ENCODE data around the gene ASCL5.

ASCL5 gene

DNA sequence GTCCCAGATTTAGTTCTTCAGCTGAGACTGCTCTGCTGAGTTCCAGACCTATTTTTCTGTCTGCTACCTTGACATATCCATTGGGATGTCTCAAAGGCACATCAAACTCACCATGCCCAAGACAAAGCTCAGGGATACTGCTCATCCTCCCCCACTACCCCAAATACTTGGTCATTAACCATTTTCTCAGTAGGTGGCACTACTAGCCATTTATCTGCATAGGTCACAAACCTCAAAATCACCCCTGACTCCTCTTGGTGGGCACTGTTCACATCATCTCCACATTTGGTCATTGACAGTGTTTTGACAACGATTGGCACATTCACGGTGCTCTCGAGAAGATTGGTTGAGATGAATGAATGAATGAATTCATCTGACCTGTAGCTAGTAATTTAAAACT lies 46.8 kb downstream of the ASCL5 start:
- DNase-seq = no peak

DNA sequence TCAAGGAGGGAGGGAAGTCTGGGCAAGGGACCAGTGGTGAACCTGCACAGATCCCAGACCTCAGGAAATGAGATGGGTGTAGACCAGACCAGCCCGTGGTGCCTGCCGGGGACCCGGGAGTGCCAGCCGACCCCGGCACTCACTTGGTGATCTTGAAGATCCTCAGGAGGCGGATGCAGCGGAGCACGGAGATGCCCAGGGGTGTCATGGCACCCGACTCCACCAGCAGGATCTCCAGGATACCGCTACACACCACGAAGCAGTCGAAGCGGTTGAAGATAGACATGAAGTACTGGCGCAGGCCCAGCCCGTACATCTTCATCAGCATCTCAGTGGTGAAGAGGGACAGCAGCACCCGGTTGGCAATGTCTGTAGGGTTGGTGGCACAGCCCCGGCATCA lies 49.2 kb downstream of the ASCL5 start:
- DNase-seq = no peak

DNA sequence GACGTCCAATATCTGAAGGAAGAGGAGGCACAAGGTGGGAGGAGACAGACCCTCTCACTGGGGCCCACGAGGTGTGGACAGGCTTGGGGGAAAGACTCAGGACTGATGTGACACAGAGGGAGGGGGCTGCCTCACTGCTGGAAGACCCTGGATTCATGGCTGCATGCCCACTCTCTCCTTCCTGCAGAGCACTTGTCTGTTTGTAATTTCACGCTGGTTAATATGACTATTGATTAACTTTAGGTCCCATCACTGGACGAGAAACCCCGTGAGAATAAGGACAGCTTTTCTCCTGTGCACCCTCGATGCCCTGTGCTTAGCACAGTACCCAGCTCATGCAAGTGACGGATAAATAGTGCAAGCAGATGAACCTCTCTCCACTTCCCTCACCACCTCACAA lies 49.9 kb downstream of the ASCL5 start:
- DNase-seq = no peak

DNA sequence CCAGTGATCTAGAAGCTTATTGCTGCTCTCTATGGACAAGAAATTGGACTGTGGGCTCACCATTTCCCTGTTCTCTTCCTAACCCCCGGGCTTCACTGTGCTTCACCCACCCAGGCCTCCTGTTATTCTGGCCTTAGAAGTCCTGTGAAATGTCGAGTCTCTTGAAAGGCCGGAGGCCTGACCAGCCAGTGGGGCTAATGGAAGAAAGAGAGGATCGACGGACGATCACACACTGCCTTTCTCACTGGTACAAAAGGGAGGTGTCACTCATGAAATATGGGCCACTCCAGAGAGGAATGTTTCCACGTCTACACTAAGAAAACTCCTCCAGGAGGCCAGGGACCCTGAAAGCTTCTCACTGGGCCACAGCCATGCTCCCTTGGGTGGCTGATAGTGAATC lies 50.9 kb downstream of the ASCL5 start:
- DNase-seq = no peak

DNA sequence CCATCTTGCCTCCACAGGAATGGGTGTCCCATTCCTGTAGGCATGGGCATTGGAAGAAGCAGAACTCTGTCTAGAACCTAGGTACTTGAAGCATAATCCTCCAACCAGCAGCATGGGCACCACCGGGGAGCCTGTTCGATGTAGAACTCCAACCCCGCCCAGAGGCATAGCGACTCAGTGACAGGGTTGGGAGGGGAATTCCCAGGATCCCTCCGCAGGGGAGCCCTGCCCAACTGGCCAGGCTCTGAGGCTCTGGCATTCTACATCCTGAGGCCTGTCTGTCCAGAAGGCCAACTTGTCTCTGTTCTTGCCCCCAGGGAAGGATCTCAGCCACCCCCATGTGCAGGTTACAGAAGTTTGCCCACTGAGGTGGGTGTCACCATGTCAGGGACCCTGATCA lies 53.0 kb downstream of the ASCL5 start:
- DNase-seq = no peak

DNA sequence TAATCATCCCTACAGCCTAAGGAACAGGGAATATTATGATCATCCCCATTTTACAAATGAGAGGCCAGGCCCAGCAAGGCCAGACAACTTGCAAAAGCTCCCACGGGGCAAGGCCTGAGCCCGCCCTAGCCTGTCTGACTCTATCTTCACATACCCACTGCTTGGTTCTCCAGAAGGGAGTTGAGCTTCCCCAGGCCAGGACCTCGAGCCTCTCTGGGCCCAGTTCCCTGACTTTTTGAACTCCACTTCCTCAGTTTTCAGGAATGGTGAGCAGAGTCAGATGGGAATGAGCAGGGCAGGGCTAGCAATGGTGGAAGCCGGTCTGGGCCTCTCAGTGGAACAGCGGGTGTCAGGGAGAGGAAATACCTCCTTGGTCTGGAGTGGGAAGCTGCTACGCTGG lies 54.1 kb downstream of the ASCL5 start:
- no peak for DNase-seq

DNA sequence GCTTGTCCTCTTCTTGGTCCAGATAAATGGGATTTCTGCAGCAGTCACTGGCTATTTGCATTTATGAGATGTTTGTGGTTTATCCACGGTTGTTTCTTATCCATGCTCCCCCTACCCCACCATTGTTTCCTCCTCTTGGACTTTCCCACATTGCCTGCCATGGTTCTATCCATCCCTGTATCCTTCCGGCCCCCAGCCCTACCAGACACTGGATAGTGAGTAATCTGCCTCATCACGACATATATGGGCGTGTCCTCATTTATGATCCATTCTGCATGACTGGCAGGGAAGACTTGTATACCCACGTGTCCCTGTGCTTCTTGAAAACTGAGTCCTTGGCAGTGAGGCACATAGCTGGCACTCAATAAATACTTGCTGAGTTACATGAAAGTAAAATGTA lies 54.8 kb downstream of the ASCL5 start:
- DNase-seq = no peak

DNA sequence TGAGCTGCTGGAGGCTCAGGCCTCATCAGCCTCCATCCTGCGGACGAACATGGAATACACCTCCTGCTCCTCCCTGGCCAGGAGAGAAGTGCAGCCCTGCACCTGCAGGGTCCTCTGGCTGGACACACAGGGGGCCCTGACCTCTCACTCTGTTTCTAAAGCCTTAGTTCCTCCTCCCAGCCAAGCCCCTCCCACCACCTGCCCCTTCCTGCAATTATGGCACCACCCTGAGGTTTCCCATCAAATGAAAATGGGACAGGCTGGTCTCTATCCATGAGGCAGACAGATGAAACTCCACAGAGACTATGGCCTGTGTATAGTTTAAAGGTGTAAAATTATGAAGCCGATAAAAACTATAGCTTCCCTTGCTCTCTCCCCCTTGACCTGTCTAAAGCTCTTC lies 57.3 kb downstream of the ASCL5 start:
- no peak for DNase-seq

DNA sequence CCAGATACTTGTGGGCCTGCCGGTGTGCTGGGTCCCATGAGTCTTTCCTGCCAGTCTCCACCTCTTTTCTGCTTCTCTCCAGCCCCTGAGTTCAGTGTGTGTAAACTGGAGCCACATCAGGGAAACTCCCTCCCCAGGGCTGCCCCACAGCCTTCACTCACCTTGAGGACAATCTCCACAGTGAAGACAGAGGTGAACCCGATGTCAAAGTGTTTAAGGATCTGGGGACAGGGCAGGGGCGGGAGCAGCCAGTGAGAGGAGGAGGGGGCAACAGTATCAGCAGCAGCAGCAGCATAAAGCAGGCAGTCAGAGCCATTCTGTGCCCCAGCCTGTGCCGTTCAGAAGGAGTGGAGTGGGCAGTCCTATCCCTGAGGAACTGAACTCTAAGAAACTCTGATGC lies 58.0 kb downstream of the ASCL5 start:
- no peak for DNase-seq

DNA sequence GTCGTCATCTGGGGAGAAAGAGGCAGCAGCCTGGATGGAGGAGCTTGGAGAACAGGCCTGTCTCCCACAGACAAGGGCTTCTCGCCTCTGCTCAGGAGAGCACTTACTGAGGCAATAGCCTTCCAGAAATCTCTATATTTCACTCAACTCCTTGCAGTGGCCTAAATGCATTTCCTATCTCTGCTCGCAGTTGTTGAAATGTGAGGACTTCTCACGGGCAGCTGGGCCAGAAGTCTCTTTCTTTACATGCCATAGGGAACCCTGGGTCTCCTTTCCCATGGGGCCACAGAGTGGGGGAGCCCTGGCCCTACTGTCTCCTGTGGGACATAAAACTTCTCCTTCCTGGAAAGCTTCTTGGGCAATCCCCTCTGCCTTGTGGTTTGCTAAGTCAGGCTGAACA lies 60.0 kb downstream of the ASCL5 start:
- DNase-seq = no peak

DNA sequence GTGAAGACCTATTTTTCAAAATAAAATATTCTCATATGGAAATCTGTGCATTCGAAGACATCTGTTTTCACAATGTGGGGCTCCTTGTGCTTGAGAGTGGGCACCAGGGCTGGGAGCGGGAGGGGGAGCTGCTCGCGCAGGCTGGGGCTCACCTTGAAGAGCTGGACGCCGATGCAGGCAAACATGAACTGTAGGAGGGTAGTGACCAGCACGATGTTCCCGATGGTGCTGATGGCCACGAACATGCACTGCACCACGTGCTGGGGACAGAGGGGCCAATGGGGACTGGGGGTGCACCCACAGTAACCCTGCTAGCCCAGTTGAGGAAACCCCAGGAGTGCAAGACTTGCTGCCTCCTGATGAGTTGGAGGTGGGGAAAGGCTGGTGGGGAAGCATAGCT lies 61.3 kb downstream of the ASCL5 start:
- DNase-seq = no peak

DNA sequence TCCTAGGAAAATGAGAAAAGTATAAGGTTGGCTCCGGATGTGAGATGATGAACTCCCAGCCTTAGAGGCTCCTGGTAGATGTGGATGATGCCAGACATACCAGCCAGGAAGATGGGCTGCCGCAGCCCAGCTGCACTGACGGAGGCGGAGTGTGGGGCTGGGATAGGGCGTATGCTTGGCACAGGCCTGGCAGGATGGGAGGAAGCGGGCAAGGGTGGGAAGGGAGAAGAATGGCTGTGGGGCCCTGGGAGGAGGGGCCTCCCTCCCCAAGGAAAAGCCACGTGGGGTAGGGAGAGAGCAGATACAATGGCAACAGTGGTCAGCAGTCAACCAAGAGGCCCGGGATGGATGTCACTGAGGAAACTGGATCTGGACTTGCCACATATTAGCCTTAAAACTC lies 62.2 kb downstream of the ASCL5 start:
- no peak for DNase-seq
